ENCODE results near the gene JAKMIP3.

The JAKMIP3 gene

DNA sequence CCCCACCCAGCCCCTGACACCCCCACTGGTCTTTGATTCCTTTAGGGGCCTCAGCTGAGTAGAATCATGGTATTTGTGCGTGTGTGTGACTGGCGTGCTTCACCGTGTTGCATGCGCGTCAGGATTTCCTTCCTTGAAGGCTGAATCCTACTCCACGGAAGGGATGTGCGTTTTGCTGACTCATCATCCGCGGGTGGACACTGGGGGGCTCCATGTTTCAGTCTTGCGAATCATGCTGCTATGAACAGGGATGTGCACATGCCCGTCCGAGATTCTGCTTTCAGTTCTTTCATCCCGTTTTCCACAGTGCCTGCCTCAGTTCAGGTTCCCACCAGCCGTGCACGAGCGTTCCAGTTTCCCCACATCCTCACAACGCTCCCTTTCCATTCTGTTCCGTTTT is 20.9 kb upstream of the JAKMIP3 start:
- ChIA-PET CTCF (no interaction called here), POLR2A (no interaction called here)
- no peaks in the 10 kb centered on the region for H3K4me1 ChIP-seq (ENCODE audit: control insufficient read depth, insufficient read depth, low read length)
- no peak overlapping the region for H3K4me3 ChIP-seq (ENCODE audit: low read depth, low read length)
- H3K27ac ChIP-seq (ENCODE audit: extremely low read depth, low read depth, low read length) = no peak overlapping the region
- no peaks in the 10 kb centered on the region for H3K9me3 ChIP-seq (ENCODE audit: control insufficient read depth, insufficient read depth, low read depth, low read length)
- TF ChIP-seq, protein P1, sequence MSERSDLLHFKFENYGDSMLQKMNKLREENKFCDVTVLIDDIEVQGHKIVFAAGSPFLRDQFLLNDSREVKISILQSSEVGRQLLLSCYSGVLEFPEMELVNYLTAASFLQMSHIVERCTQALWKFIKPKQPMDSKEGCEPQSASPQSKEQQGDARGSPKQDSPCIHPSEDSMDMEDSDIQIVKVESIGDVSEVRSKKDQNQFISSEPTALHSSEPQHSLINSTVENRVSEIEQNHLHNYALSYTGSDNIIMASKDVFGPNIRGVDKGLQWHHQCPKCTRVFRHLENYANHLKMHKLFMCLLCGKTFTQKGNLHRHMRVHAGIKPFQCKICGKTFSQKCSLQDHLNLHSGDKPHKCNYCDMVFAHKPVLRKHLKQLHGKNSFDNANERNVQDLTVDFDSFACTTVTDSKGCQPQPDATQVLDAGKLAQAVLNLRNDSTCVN (tag by site-specific recombination; optimal IDR thresholded peaks at IDR 0.05) = no peak
- TF ChIP-seq KLF7 (tag by site-specific recombination; IDR thresholded peaks at IDR 0.05; ENCODE audit: borderline replicate concordance) (no peak), REPIN1 (tag by site-specific recombination; IDR thresholded peaks at IDR 0.05; ENCODE audit: low read depth) (no peak), ZNF416 (tag by site-specific recombination; IDR thresholded peaks at IDR 0.05) (no peak), ZNF560 (tag by site-specific recombination; IDR thresholded peaks at IDR 0.05; ENCODE audit: borderline replicate concordance) (no peak), ZNF670 (tag by site-specific recombination; IDR thresholded peaks at IDR 0.05; ENCODE audit: low read depth) (no peak), TRIM28 (IDR thresholded peaks at IDR 0.05; ENCODE audit: borderline replicate concordance, low read length) (no peak), ZNF174 (tag by site-specific recombination; IDR thresholded peaks at IDR 0.05) (no peak), ZNF114 (tag by site-specific recombination; IDR thresholded peaks at IDR 0.05) (no peak), FEZF1 (tag by site-specific recombination; IDR thresholded peaks at IDR 0.05) (no peak), ZNF248 (tag by site-specific recombination; IDR thresholded peaks at IDR 0.05) (no peak), GLI4 (tag by site-specific recombination; IDR thresholded peaks at IDR 0.05) (no peak)
- TF ChIP-seq, protein P2, sequence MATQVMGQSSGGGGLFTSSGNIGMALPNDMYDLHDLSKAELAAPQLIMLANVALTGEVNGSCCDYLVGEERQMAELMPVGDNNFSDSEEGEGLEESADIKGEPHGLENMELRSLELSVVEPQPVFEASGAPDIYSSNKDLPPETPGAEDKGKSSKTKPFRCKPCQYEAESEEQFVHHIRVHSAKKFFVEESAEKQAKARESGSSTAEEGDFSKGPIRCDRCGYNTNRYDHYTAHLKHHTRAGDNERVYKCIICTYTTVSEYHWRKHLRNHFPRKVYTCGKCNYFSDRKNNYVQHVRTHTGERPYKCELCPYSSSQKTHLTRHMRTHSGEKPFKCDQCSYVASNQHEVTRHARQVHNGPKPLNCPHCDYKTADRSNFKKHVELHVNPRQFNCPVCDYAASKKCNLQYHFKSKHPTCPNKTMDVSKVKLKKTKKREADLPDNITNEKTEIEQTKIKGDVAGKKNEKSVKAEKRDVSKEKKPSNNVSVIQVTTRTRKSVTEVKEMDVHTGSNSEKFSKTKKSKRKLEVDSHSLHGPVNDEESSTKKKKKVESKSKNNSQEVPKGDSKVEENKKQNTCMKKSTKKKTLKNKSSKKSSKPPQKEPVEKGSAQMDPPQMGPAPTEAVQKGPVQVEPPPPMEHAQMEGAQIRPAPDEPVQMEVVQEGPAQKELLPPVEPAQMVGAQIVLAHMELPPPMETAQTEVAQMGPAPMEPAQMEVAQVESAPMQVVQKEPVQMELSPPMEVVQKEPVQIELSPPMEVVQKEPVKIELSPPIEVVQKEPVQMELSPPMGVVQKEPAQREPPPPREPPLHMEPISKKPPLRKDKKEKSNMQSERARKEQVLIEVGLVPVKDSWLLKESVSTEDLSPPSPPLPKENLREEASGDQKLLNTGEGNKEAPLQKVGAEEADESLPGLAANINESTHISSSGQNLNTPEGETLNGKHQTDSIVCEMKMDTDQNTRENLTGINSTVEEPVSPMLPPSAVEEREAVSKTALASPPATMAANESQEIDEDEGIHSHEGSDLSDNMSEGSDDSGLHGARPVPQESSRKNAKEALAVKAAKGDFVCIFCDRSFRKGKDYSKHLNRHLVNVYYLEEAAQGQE (tag by site-specific recombination; IDR thresholded peaks at IDR 0.05) = no peak
- TF ChIP-seq, protein P3, sequence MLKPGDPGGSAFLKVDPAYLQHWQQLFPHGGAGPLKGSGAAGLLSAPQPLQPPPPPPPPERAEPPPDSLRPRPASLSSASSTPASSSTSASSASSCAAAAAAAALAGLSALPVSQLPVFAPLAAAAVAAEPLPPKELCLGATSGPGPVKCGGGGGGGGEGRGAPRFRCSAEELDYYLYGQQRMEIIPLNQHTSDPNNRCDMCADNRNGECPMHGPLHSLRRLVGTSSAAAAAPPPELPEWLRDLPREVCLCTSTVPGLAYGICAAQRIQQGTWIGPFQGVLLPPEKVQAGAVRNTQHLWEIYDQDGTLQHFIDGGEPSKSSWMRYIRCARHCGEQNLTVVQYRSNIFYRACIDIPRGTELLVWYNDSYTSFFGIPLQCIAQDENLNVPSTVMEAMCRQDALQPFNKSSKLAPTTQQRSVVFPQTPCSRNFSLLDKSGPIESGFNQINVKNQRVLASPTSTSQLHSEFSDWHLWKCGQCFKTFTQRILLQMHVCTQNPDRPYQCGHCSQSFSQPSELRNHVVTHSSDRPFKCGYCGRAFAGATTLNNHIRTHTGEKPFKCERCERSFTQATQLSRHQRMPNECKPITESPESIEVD (tag by site-specific recombination; IDR thresholded peaks at IDR 0.05) = no peak
- TF ChIP-seq, protein P4, sequence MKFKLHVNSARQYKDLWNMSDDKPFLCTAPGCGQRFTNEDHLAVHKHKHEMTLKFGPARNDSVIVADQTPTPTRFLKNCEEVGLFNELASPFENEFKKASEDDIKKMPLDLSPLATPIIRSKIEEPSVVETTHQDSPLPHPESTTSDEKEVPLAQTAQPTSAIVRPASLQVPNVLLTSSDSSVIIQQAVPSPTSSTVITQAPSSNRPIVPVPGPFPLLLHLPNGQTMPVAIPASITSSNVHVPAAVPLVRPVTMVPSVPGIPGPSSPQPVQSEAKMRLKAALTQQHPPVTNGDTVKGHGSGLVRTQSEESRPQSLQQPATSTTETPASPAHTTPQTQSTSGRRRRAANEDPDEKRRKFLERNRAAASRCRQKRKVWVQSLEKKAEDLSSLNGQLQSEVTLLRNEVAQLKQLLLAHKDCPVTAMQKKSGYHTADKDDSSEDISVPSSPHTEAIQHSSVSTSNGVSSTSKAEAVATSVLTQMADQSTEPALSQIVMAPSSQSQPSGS (tag by site-specific recombination; IDR thresholded peaks at IDR 0.05; ENCODE audit: low read depth) = no peak
- TF ChIP-seq, protein P5, sequence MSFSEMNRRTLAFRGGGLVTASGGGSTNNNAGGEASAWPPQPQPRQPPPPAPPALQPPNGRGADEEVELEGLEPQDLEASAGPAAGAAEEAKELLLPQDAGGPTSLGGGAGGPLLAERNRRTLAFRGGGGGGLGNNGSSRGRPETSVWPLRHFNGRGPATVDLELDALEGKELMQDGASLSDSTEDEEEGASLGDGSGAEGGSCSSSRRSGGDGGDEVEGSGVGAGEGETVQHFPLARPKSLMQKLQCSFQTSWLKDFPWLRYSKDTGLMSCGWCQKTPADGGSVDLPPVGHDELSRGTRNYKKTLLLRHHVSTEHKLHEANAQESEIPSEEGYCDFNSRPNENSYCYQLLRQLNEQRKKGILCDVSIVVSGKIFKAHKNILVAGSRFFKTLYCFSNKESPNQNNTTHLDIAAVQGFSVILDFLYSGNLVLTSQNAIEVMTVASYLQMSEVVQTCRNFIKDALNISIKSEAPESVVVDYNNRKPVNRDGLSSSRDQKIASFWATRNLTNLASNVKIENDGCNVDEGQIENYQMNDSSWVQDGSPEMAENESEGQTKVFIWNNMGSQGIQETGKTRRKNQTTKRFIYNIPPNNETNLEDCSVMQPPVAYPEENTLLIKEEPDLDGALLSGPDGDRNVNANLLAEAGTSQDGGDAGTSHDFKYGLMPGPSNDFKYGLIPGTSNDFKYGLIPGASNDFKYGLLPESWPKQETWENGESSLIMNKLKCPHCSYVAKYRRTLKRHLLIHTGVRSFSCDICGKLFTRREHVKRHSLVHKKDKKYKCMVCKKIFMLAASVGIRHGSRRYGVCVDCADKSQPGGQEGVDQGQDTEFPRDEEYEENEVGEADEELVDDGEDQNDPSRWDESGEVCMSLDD (tag by site-specific recombination; IDR thresholded peaks at IDR 0.05) = no peak
- H3K36me3 ChIP-seq (ENCODE audit: control insufficient read depth in 2 of 2, insufficient read depth in 1 of 2, low read length in 2 of 2) = no peaks in the 10 kb centered on the region

All from HEK293 (cell line).